Neutrophil (primary cell): ENCODE results near the gene SRP54.
A peak's percentile ranks its signal among the peaks of the same experiment; 100 is the strongest.

ENCODE experiments used
- H3K27ac ChIP-seq: fragments of 200-600 bp; sonication (generic); 2 replicates; pipeline ENCODE4 v1.5.1; 2016; ENCODE audit warnings: mild to moderate bottlenecking, moderate library complexity
- H3K27me3 ChIP-seq: fragments of 200-600 bp; sonication (generic); 2 replicates; pipeline ENCODE4 v1.6.0; 2016; ENCODE audit warnings: mild to moderate bottlenecking
- H3K36me3 ChIP-seq: fragments of 200-600 bp; sonication (generic); 2 replicates; pipeline ENCODE4 v1.5.1; 2017
- H3K4me1 ChIP-seq, 2 experiments: fragments of 200-600 bp in 1 of 2; sonication (generic) in 1 of 2; 1 replicate in 1 of 2; 2 replicates in 1 of 2; pipeline versions ENCODE4 v1.5.1 to v1.6.1; 2013 to 2016; ENCODE audit warnings: low read depth in 1 of 2, low read length in 1 of 2, mild to moderate bottlenecking in 1 of 2, moderate library complexity in 1 of 2; ENCODE audit not compliant: control insufficient read depth in 1 of 2, insufficient read depth in 1 of 2
- H3K4me3 ChIP-seq, 2 experiments: fragments of 200-600 bp in 1 of 2; sonication (generic) in 1 of 2; 1 replicate in 1 of 2; 2 replicates in 1 of 2; pipeline ENCODE4 v1.5.1; 2013 to 2016; ENCODE audit warnings: low read depth in 1 of 2, low read length in 1 of 2, mild to moderate bottlenecking in 1 of 2, moderate library complexity in 1 of 2
- H3K9me3 ChIP-seq: fragments of 200-600 bp; sonication (generic); 2 replicates; pipeline ENCODE4 v1.5.1; 2016
- TF ChIP-seq, protein P1 (sequence below): fragments of 200-600 bp; sonication (generic); IDR thresholded peaks from 2 replicates; pipeline ENCODE4 v1.5.1; 2016; ENCODE audit warnings: antibody characterized with exemption

Gene SRP54

DNA sequence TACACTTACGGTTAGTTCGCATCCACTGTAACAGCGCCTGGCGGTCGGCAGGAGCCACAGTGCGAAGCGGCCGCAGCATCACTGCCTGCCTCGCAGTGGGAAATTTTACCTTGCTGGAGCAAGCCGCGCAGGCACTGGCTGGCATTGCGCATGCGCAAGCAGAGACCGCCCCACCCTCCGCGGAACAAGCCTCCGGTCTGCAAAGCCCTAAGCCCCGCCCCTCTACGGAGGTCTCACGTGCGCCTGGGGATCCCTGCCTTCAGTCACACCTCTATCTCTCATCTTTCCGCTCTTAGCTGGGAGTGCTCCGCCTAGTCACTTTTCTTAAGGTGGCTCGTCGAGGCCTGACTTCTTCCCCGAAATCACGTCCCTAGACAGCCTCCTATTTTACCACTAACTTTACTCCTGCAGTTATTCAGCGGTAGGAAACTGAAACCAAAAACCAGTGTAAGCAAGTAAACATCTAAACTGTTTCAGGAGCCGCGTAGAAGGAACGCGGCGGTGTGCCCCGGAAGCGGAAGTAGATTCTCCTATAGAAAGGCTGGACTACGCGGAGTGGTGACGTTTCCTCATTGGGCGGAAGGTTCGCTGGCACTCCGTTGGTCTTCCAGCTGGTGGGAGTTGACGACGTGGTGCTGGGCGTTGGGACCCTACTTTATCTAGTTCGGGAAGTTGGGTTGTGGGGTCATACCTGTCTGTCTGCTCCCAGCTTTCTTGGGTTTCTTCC is at the start of gene SRP54:
TSS of gene SRP54 (plus strand) at position 572 of the 727 bp plus-strand sequence. CDS start 13,718 bp downstream, outside the sequence.
- Histone ChIP-seq H3K4me3 (peak within 1 kb of the TSS; percentile 88 to 93), H3K9me3 (no peaks in the 10 kb centered on the region), H3K27ac (peak within 1 kb of the TSS; percentile 96), H3K36me3 (peaks cover 5% of the 10 kb centered on the region), H3K27me3 (no peaks in the 10 kb centered on the region), H3K4me1 (peaks cover 45 to 49% of the 10 kb centered on the region in 2 experiments)
- TF ChIP-seq, protein P1, sequence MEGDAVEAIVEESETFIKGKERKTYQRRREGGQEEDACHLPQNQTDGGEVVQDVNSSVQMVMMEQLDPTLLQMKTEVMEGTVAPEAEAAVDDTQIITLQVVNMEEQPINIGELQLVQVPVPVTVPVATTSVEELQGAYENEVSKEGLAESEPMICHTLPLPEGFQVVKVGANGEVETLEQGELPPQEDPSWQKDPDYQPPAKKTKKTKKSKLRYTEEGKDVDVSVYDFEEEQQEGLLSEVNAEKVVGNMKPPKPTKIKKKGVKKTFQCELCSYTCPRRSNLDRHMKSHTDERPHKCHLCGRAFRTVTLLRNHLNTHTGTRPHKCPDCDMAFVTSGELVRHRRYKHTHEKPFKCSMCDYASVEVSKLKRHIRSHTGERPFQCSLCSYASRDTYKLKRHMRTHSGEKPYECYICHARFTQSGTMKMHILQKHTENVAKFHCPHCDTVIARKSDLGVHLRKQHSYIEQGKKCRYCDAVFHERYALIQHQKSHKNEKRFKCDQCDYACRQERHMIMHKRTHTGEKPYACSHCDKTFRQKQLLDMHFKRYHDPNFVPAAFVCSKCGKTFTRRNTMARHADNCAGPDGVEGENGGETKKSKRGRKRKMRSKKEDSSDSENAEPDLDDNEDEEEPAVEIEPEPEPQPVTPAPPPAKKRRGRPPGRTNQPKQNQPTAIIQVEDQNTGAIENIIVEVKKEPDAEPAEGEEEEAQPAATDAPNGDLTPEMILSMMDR, result peak; percentile 65

DNA sequence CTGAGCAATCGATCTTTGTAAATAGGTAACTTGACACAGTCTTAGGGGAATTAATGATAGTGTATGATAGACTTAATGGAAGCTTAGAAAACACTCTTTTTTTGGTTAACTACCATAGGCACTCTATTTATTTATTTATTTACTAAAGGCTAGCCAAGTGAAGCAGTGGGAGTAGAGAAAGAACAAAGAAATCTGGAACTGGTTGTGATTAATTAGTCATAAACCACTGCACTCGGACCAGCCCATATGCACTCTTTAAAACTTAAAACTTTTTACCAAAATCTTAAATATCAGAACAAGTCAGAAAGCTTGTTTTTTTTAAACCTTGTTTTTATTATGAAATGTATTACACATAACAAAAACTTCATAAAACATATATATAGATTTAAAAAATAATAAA is 49.5 kb upstream of the SRP54 start:
- Histone ChIP-seq H3K36me3 (no peaks in the 10 kb centered on the region), H3K9me3 (no peaks in the 10 kb centered on the region), H3K4me1 (peaks cover 53 to 57% of the 10 kb centered on the region in 2 experiments), H3K4me3 (no peak overlapping the region), H3K27me3 (no peaks in the 10 kb centered on the region), H3K27ac (peak overlapping the region; percentile 1)
- TF ChIP-seq, protein P1, result no peak

DNA sequence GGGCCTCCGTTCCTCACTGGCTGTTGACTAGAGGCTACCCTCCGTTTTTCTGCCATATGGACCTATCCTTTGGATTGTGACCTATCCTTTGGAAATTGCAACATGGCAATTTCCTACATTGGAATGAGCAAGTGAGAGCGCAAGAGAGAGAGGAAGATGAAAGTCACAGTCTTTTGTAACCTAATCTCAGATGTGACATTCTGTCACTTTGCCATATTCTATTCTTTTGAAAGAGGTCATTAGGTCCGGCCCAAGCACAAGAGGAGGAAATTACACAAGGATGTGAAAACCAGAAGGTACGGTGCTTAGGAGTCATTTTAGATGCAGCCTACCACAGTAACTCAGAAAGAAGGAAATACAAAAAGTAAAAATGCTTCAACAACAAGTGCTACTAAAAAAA is 47.3 kb upstream of the SRP54 start:
- TF ChIP-seq, protein P1, result no peak
- H3K9me3 ChIP-seq, result no peaks in the 10 kb centered on the region
- peak overlapping the region; percentile 91 for H3K27ac ChIP-seq
- no peaks in the 10 kb centered on the region for H3K27me3 ChIP-seq
- H3K4me3 ChIP-seq, result peak overlapping the region; percentile 22 to 27
- no peaks in the 10 kb centered on the region for H3K36me3 ChIP-seq
- H3K4me1 ChIP-seq, result peaks cover 43 to 51% of the 10 kb centered on the region in 2 experiments

DNA sequence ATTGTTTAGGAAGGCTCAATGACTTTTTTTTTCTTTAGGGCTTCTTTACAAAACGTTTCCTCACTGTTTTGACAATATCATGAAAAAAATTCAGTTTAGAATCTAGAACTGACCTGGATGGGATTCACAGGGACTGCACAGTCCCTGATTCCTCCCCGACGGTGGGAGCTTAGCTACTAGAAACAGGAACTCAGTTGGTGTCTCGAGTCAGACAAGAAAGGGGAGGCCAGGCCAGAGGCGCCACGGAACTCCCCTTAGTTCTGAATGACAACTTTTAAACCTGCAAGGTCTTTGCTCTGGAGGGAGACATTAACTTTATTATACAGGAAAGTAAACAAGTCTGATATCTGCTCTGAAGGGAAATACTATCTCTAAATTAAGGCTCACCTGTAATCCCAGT is 45.4 kb upstream of the SRP54 start:
- H3K27me3 ChIP-seq, result no peaks in the 10 kb centered on the region
- TF ChIP-seq, protein P1, result no peak
- H3K9me3 ChIP-seq, result no peaks in the 10 kb centered on the region
- H3K4me1 ChIP-seq, result peaks cover 28 to 36% of the 10 kb centered on the region in 2 experiments
- peak overlapping the region; percentile 91 for H3K27ac ChIP-seq
- H3K4me3 ChIP-seq, result no peak overlapping the region
- H3K36me3 ChIP-seq, result no peaks in the 10 kb centered on the region

DNA sequence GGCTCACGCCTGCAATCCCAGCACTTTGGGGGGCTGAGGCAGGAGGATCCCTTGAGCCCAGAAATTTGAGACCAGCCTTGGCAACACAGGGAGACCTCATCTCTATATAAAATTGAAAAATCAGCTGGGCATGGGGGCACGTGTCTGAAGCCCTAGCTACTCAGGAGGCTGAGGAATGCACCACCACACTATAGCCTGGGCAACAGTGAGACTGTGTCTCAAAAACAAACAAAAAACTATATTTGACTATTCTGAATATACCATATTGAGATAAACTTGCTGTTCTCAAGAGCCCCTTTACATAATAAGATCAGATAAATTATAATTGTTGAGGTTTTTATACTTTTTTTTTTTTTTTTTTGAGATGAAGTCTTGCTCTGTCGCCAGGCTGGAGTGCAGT is 44.9 kb upstream of the SRP54 start:
- Histone ChIP-seq H3K4me1 (peaks cover 28 to 36% of the 10 kb centered on the region in 2 experiments), H3K36me3 (no peaks in the 10 kb centered on the region), H3K27ac (peak overlapping the region; percentile 91), H3K9me3 (no peaks in the 10 kb centered on the region), H3K27me3 (no peaks in the 10 kb centered on the region), H3K4me3 (no peak overlapping the region)
- TF ChIP-seq, protein P1, result no peak
